ENCODE measurements around the gene SUN1. TPM values are rescaled to one million over a fixed set of nuclear protein-coding genes. Genes with fewer than 3 reads are reported as not detected.

SUN1 gene, protein sequence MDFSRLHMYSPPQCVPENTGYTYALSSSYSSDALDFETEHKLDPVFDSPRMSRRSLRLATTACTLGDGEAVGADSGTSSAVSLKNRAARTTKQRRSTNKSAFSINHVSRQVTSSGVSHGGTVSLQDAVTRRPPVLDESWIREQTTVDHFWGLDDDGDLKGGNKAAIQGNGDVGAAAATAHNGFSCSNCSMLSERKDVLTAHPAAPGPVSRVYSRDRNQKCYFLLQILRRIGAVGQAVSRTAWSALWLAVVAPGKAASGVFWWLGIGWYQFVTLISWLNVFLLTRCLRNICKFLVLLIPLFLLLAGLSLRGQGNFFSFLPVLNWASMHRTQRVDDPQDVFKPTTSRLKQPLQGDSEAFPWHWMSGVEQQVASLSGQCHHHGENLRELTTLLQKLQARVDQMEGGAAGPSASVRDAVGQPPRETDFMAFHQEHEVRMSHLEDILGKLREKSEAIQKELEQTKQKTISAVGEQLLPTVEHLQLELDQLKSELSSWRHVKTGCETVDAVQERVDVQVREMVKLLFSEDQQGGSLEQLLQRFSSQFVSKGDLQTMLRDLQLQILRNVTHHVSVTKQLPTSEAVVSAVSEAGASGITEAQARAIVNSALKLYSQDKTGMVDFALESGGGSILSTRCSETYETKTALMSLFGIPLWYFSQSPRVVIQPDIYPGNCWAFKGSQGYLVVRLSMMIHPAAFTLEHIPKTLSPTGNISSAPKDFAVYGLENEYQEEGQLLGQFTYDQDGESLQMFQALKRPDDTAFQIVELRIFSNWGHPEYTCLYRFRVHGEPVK
- polyA plus RNA-seq (2012; ENCODE audit: insufficient read depth, insufficient read length, low read depth): 196 TPM

DNA sequence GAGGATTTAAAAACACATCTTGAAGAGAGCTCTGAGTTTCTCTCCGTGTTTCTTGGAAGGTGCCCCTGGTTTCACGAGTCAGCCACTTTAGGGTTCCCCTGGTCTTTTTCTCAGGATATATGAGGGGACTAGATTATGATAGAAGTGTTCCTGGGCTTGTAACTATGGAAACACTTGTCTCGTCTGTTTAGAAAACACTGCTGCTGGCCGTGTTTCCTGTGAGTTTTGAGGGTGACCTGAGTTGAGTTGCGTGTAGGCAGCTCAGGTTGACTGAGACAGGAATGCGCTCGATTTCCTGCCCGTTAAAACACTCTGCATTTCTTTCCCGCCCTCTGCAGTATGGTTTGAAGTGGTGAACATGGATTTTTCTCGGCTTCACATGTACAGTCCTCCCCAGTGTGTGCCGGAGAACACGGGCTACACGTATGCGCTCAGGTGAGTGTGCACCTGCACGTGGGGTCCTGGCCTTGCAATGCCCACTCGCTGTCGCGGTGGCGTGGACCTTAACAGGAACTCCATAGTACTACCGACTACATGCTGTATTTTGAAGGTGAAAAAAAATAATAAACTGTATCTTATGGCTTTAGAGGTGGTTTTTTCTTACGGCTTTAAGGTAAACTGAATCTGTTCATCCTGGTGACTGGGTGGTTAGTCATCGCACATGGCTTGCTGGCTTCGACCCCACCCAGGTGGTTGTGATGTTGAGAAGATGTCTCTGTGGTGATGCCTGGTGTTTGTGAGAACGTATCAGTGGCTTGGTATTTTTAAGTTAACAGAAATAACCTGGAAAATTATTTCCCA is at the start of gene SUN1:
TSS of gene SUN1 (plus strand) at position 310 of the 801 bp plus-strand sequence. CDS start at position 359, 49 bp downstream.
- H3K4me3 ChIP-seq (ENCODE audit: low read depth, low read length): no peak within 1 kb of the TSS
- H3K9me3 ChIP-seq: no peaks in the 10 kb centered on the region
- H3K4me1 ChIP-seq: no peaks in the 10 kb centered on the region
- no peaks in the 10 kb centered on the region for H3K27me3 ChIP-seq
- TF ChIP-seq, protein P1, sequence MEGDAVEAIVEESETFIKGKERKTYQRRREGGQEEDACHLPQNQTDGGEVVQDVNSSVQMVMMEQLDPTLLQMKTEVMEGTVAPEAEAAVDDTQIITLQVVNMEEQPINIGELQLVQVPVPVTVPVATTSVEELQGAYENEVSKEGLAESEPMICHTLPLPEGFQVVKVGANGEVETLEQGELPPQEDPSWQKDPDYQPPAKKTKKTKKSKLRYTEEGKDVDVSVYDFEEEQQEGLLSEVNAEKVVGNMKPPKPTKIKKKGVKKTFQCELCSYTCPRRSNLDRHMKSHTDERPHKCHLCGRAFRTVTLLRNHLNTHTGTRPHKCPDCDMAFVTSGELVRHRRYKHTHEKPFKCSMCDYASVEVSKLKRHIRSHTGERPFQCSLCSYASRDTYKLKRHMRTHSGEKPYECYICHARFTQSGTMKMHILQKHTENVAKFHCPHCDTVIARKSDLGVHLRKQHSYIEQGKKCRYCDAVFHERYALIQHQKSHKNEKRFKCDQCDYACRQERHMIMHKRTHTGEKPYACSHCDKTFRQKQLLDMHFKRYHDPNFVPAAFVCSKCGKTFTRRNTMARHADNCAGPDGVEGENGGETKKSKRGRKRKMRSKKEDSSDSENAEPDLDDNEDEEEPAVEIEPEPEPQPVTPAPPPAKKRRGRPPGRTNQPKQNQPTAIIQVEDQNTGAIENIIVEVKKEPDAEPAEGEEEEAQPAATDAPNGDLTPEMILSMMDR (IDR thresholded peaks at IDR 0.05; ENCODE audit: low read depth, low read length): no peak
- H3K36me3 ChIP-seq: peaks cover 10% of the 10 kb centered on the region
- DNase-seq: no peak

DNA sequence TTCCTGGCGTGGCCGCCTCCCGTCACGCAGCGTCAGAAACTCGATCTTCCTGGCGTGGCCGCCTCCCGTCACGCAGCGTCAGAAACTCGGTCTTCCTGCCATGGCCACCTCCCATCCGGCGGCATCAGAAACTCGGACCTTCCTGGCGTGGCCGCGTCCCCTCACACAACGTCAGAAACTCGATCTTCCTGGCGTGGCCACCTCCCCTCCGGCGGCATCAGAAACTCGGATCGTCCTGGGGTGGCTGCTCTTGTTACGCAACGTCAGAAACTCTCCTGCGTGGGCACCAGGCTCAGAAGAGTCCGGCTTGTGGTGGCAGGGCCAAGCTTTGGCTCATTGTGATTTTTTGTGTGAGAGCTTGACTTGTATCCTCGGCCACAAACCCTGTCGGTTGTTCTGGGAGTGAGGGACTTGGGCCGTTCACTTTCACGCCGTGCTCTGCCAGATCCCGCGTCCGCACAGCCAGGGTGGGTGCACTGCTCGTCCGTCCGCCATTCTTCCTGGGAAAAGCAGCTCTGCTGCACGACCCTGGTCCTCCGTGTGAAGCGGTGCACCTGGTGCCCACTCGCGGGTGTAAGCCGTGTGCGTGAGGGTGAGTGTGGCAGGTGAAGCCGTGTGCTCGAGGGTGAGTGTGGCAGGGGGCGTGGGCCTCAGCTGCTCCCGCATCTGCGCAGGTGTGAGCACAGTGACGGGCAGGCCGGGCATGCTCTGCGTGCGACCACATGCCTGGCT is 49.4 kb upstream of the SUN1 start:
- TF ChIP-seq, protein P1 (IDR thresholded peaks at IDR 0.05; ENCODE audit: low read depth, low read length): no peak
- no peaks in the 10 kb centered on the region for H3K27me3 ChIP-seq
- H3K36me3 ChIP-seq: peaks cover 77% of the 10 kb centered on the region
- no peak overlapping the region for H3K4me3 ChIP-seq (ENCODE audit: low read depth, low read length)
- no peak for DNase-seq
- H3K9me3 ChIP-seq: no peaks in the 10 kb centered on the region
- H3K4me1 ChIP-seq: peaks cover 8% of the 10 kb centered on the region

DNA sequence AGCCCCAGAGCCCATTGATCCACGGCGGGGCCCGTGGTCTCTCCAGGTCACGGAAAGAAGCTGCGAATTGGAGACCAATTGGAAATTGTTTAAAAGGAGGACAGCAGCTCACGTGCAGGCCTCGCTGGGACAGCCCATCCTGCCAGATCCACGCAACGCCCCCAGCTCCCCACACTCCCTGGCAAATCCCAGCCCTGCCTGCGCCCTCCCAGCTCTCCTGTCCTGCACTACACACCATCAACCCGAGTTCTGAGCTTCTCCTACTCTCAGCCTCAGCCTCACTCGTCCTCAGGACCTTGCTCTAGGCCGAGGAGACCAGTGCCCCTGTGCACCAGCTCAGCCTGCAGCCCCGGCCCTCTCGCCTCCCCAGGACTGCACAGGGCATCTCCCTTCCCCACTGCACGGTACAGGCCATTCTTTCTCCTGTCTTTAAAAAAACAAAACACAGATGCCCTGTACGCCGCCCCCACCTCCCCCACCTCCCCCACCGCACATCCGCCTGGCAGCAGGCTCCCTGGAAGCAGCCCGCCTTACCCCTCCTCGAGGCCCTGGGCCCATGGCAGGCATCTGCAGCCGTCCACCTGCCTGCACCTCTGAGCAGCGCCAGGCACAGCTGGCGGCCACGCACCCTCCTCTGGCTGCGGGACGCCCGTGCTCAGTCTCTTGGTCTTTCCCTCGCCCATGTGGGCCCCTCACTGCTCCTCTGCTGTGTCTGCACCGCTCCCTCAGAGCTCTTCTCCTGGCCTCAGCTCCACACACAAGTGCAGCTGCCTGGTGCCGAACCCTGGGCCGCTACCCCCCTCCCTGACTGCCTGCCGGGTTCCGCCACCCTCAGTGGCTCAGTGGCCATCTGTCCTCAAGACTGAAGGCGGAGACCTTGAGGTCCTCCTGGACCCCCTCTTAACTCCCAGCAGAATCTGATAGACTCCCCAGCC is 48.5 kb upstream of the SUN1 start:
- Histone ChIP-seq H3K4me3 (ENCODE audit: low read depth, low read length) (no peak overlapping the region), H3K36me3 (peaks cover 77% of the 10 kb centered on the region), H3K4me1 (peaks cover 4% of the 10 kb centered on the region), H3K27me3 (no peaks in the 10 kb centered on the region), H3K9me3 (no peaks in the 10 kb centered on the region)
- DNase-seq: no peak
- TF ChIP-seq, protein P1 (IDR thresholded peaks at IDR 0.05; ENCODE audit: low read depth, low read length): no peak

DNA sequence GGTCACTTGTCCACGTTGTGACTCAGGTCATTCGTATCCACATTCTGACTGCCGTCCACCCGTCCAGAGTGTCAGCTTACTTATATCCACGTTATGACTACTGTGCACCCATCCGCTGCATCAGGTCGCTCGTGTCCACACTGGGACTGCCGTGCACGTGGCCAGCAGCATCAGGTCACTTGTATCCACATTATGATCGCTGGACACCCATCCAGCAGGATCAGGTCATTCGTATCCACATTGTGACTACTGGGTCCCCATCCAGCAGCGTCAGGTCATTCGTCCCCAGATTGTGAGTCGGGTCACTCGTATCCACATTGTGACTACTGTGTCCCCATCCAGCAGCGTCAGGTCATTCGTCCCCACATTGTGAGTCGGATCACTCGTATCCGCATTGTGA is 47.3 kb upstream of the SUN1 start:
- no peak for DNase-seq
- H3K27me3 ChIP-seq: no peaks in the 10 kb centered on the region
- TF ChIP-seq, protein P1 (IDR thresholded peaks at IDR 0.05; ENCODE audit: low read depth, low read length): no peak
- peaks cover 69% of the 10 kb centered on the region for H3K36me3 ChIP-seq
- H3K4me3 ChIP-seq (ENCODE audit: low read depth, low read length): no peak overlapping the region
- no peaks in the 10 kb centered on the region for H3K4me1 ChIP-seq
- no peaks in the 10 kb centered on the region for H3K9me3 ChIP-seq

DNA sequence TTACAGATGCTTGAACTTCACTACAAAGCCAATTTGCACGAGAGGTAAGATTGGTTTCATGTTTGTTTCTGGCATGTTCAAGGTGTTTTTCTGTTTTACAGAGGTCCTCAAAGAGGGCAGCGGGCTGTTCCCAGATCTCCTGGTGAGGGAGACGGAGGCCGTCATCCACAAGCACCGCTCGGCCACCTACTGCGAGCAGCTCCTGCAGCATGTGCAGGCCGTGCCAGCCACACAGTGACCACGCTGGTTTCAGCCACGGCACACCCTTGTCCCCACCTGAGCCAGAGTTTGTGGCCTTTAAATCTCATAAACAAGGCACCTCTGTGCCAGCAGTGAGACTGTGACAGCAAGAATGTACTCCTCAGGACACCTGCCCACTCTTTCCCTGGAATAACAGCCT is 46.9 kb upstream of the SUN1 start:
- peaks cover 65% of the 10 kb centered on the region for H3K36me3 ChIP-seq
- TF ChIP-seq, protein P1 (IDR thresholded peaks at IDR 0.05; ENCODE audit: low read depth, low read length): no peak
- H3K4me3 ChIP-seq (ENCODE audit: low read depth, low read length): no peak overlapping the region
- no peaks in the 10 kb centered on the region for H3K4me1 ChIP-seq
- DNase-seq: no peak
- H3K27me3 ChIP-seq: no peaks in the 10 kb centered on the region
- H3K9me3 ChIP-seq: no peaks in the 10 kb centered on the region
